ENCODE results near the gene FAM162B.
"Not testable (repeated sequence)": the region's sequence is repeated elsewhere in the genome, so short reads cannot be mapped to it uniquely, and the experiment has no call there.

FAM162B gene

GRCh38 chr6:116726947-116727346 is 38.6 kb downstream of the FAM162B start:
- H3K27me3 ChIP-seq (replicated peaks) = no peaks in the 10 kb centered on the region
- H3K27ac ChIP-seq = no peak overlapping the region
- no peak overlapping the region for H3K4me3 ChIP-seq (ENCODE audit: low read depth, low read length)
- no peak for TF ChIP-seq CTCF (IDR thresholded peaks at IDR 0.05; ENCODE audit: low read depth, low read length, missing control alignments)
- H3K36me3 ChIP-seq (replicated peaks) = peaks cover 8% of the 10 kb centered on the region
- no peak for DNase-seq
- in situ Hi-C loops (cut with HindIII; ENCODE audit: low pct_ligation_motif_present, low sequenced_read_pairs) = no loop called here

GRCh38 chr6:116714761-116715160 is 50.8 kb downstream of the FAM162B start:
- Histone ChIP-seq H3K27me3 (replicated peaks) (no peaks in the 10 kb centered on the region), H3K27ac (no peak overlapping the region), H3K36me3 (replicated peaks) (peaks cover 11% of the 10 kb centered on the region), H3K4me3 (ENCODE audit: low read depth, low read length) (no peak overlapping the region)
- in situ Hi-C loops (cut with HindIII; ENCODE audit: low pct_ligation_motif_present, low sequenced_read_pairs) = no loop called here
- TF ChIP-seq CTCF (IDR thresholded peaks at IDR 0.05; ENCODE audit: low read depth, low read length, missing control alignments) = no peak
- no peak for DNase-seq

- no peak for TF ChIP-seq CTCF (IDR thresholded peaks at IDR 0.05; ENCODE audit: low read depth, low read length, missing control alignments)
- Histone ChIP-seq H3K4me3 (ENCODE audit: low read depth, low read length) (no peak overlapping the region), H3K27ac (no peak overlapping the region), H3K27me3 (replicated peaks) (no peaks in the 10 kb centered on the region), H3K36me3 (replicated peaks) (peaks cover 11% of the 10 kb centered on the region)
- in situ Hi-C loops (cut with HindIII; ENCODE audit: low pct_ligation_motif_present, low sequenced_read_pairs) = no loop called here
- DNase-seq = no peak
Observed at GRCh38 chr6:116714296-116714695, 51.2 kb downstream of the FAM162B start.

GRCh38 chr6:116705917-116706316 is 59.6 kb downstream of the FAM162B start:
- H3K27ac ChIP-seq = no peak overlapping the region
- H3K36me3 ChIP-seq (replicated peaks) = no peaks in the 10 kb centered on the region
- DNase-seq = no peak
- no peak for TF ChIP-seq CTCF (IDR thresholded peaks at IDR 0.05; ENCODE audit: low read depth, low read length, missing control alignments)
- H3K4me3 ChIP-seq (ENCODE audit: low read depth, low read length) = no peak overlapping the region
- no peaks in the 10 kb centered on the region for H3K27me3 ChIP-seq (replicated peaks)
- in situ Hi-C loops (cut with HindIII; ENCODE audit: low pct_ligation_motif_present, low sequenced_read_pairs) = no loop called here

- H3K4me3 ChIP-seq (ENCODE audit: low read depth, low read length); DNase-seq; H3K27me3 ChIP-seq (replicated peaks); H3K36me3 ChIP-seq (replicated peaks); H3K27ac ChIP-seq; in situ Hi-C loops (cut with HindIII; ENCODE audit: low pct_ligation_motif_present, low sequenced_read_pairs): not testable (repeated sequence)
Observed at GRCh38 chr6:116703888-116704287, 61.6 kb downstream of the FAM162B start.
